ENCODE results near the gene PHC3.

The PHC3 gene

DNA sequence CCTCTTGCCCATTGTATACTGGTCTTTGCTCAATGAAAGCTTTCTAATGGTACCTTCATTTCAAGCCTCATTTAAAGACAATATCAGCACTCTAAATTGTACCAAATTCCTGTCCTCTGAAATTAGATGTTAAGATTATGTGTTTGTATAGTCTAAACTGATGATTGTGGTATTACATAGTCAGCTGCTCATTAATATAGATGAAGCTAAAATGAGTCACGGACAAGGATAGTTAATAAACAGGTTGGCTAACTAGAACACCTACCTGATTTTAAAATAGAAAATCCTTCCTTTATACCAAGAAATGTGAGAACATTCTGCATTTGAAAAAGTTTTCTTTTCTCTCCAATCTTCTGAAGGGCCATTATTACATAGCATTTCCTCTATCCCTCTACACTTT lies 43.6 kb upstream of the PHC3 start:
- TF ChIP-seq RAD21 (IDR thresholded peaks at IDR 0.05; ENCODE audit: low read depth) (no peak), EP300 (IDR thresholded peaks at IDR 0.05; ENCODE audit: borderline replicate concordance) (no peak), TAF1 (IDR thresholded peaks at IDR 0.05; ENCODE audit: low read depth) (no peak), ZBTB7A (IDR thresholded peaks at IDR 0.05; ENCODE audit: low read depth) (no peak), CEBPB (IDR thresholded peaks at IDR 0.05) (no peak), EGR1 (IDR thresholded peaks at IDR 0.05) (no peak), YY1 (IDR thresholded peaks at IDR 0.05; ENCODE audit: low read depth) (no peak), FOXM1 (IDR thresholded peaks at IDR 0.05; ENCODE audit: borderline replicate concordance, low read depth) (no peak), TEAD4 (IDR thresholded peaks at IDR 0.05) (no peak), NFIC (IDR thresholded peaks at IDR 0.05) (no peak), TCF12 (IDR thresholded peaks at IDR 0.05; ENCODE audit: low read depth) (no peak)
- TF ChIP-seq, protein P1, sequence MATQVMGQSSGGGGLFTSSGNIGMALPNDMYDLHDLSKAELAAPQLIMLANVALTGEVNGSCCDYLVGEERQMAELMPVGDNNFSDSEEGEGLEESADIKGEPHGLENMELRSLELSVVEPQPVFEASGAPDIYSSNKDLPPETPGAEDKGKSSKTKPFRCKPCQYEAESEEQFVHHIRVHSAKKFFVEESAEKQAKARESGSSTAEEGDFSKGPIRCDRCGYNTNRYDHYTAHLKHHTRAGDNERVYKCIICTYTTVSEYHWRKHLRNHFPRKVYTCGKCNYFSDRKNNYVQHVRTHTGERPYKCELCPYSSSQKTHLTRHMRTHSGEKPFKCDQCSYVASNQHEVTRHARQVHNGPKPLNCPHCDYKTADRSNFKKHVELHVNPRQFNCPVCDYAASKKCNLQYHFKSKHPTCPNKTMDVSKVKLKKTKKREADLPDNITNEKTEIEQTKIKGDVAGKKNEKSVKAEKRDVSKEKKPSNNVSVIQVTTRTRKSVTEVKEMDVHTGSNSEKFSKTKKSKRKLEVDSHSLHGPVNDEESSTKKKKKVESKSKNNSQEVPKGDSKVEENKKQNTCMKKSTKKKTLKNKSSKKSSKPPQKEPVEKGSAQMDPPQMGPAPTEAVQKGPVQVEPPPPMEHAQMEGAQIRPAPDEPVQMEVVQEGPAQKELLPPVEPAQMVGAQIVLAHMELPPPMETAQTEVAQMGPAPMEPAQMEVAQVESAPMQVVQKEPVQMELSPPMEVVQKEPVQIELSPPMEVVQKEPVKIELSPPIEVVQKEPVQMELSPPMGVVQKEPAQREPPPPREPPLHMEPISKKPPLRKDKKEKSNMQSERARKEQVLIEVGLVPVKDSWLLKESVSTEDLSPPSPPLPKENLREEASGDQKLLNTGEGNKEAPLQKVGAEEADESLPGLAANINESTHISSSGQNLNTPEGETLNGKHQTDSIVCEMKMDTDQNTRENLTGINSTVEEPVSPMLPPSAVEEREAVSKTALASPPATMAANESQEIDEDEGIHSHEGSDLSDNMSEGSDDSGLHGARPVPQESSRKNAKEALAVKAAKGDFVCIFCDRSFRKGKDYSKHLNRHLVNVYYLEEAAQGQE (IDR thresholded peaks at IDR 0.05; ENCODE audit: low read depth): no peak

DNA sequence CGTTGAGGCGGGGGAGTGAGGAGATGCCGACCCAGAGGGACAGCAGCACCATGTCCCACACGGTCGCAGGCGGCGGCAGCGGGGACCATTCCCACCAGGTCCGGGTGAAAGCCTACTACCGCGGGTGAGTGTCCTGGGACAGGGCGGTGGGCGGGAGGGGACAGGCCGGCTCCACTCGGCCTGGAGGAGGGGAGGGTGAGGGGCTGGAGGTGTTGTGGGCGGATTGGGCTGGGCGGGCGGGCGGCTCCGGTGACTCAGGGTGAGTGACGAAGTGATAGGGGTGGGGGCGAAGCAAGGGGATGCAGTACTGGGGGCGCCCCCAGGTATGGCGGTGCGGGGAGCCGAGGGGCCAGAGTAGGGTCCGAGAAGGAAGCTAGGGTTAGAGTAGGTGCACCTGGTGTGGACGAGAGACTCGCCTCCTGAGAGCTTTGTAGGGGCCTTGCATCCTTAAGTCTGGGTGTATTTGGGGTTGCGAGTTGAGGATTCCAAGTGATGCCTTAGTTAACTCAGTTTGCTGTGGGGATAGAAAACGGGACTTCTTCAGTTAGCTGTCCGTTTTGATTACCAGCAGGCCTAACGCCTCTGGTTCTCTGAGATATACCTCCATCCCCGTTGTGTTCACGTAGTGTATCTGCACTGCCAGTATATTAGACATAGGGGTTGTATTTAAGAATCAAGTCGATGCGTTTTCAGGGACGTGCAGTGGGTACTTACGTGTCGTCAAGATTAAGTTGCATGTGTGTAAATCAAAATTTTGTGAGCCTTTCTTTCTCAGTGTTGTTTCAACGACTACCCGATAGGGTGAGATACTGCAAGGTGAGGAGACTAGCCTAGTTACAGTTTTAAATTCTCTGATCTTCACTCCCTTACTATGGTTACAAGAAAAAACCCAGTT lies 41.4 kb upstream of the PHC3 start:
- TF ChIP-seq EGR1 (IDR thresholded peaks at IDR 0.05) (no peak), TEAD4 (IDR thresholded peaks at IDR 0.05) (no peak), CREB1 (IDR thresholded peaks at IDR 0.05; ENCODE audit: low read depth) (no peak), FOXM1 (IDR thresholded peaks at IDR 0.05; ENCODE audit: borderline replicate concordance, low read depth) (no peak), YY1 (IDR thresholded peaks at IDR 0.05; ENCODE audit: low read depth) (no peak), CEBPB (IDR thresholded peaks at IDR 0.05) (no peak), EP300 (IDR thresholded peaks at IDR 0.05; ENCODE audit: borderline replicate concordance) (no peak), ZBTB7A (IDR thresholded peaks at IDR 0.05; ENCODE audit: low read depth) (peak; percentile 94), NFIC (IDR thresholded peaks at IDR 0.05) (no peak), TAF1 (IDR thresholded peaks at IDR 0.05; ENCODE audit: low read depth) (no peak)
- TF ChIP-seq, protein P2, sequence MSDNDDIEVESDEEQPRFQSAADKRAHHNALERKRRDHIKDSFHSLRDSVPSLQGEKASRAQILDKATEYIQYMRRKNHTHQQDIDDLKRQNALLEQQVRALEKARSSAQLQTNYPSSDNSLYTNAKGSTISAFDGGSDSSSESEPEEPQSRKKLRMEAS (IDR thresholded peaks at IDR 0.05): no peak; the same call in 1 of the 2 replicates
- TF ChIP-seq, protein P3, sequence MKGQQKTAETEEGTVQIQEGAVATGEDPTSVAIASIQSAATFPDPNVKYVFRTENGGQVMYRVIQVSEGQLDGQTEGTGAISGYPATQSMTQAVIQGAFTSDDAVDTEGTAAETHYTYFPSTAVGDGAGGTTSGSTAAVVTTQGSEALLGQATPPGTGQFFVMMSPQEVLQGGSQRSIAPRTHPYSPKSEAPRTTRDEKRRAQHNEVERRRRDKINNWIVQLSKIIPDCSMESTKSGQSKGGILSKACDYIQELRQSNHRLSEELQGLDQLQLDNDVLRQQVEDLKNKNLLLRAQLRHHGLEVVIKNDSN (IDR thresholded peaks at IDR 0.05): no peak
- TF ChIP-seq, protein P1 (IDR thresholded peaks at IDR 0.05; ENCODE audit: low read depth): 0 out of 2 replicates have a peak, but pooled peaks have one; percentile 6

DNA sequence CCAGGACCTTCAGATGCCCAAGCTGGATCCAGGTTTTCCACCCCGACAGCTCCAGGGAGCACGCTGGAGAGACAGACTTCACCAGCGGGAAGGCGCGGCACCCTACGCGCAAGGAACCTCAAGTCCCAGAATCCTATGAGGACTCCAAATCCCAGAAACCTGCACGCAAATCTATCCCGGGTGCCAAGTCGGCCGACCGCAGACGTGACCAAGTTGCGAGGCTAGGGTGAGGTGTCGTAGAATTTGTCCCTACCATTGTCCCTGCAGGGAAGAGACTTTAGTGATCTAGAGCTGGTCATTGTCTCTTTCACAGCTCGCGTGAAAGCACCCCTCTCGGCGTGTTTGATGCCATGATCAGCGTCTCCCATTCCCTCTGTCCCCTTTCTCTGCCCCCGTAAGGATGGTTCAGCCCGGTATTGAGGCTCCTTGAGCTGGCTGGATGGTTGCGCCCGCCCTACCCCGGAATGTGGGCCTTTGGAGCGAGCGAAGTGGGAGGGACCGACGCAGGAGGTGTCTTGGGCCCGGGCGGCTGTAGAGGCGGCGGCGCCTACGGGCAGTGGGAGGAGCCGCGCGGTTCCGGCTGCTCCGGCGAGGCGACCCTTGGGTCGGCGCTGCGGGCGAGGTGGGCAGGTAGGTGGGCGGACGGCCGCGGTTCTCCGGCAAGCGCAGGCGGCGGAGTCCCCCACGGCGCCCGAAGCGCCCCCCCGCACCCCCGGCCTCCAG lies 40.6 kb upstream of the PHC3 start, which contains the start of gene PRKCI:
Gene PRKCI, plus strand, starts transcription at position 501 of the 723 bp plus-strand sequence. CDS start 246 bp downstream, outside the sequence.
- TF ChIP-seq NFIC (IDR thresholded peaks at IDR 0.05): peak; percentile 98
- peak; percentile 71 for TF ChIP-seq TCF12 (IDR thresholded peaks at IDR 0.05; ENCODE audit: low read depth)
- peak; percentile 74; the same call in 1 of the 2 replicates for TF ChIP-seq EP300 (IDR thresholded peaks at IDR 0.05; ENCODE audit: borderline replicate concordance)
- TF ChIP-seq FOXM1 (IDR thresholded peaks at IDR 0.05; ENCODE audit: borderline replicate concordance, low read depth): no peak; the same call in 1 of the 2 replicates
- peak; percentile 89 for TF ChIP-seq TAF1 (IDR thresholded peaks at IDR 0.05; ENCODE audit: low read depth)
- peak; percentile 69 for TF ChIP-seq EGR1 (IDR thresholded peaks at IDR 0.05)
- peak; percentile 93 for TF ChIP-seq TEAD4 (IDR thresholded peaks at IDR 0.05)
- TF ChIP-seq, protein P2 (IDR thresholded peaks at IDR 0.05): peak; percentile 87
- TF ChIP-seq CREB1 (IDR thresholded peaks at IDR 0.05; ENCODE audit: low read depth): peak; percentile 51; the same call in 1 of the 2 replicates
- TF ChIP-seq, protein P3 (IDR thresholded peaks at IDR 0.05): no peak; the same call in 1 of the 2 replicates
- peak; percentile 70; the same call in 1 of the 2 replicates for TF ChIP-seq YY1 (IDR thresholded peaks at IDR 0.05; ENCODE audit: low read depth)

DNA sequence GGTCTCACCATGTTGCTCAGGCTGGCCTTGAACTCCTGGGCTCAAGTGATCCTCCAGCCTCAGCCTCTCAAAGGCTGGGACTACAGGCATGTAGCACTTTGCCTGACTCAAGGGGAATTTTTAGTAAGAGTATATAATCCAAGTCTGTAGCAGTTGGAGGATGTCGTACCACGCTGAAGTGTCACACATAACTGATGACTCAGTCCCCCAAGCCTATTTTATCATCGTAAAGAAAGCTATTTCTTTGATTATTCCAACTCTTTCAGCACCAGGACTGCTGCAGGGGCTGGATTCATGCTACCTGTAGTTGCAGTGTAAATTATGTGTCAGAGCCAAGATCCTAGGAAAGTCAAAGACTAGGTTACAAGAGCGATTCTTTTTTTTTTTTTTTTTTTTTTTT lies 39.3 kb upstream of the PHC3 start:
- no peak for TF ChIP-seq TAF1 (IDR thresholded peaks at IDR 0.05; ENCODE audit: low read depth)
- no peak for TF ChIP-seq EGR1 (IDR thresholded peaks at IDR 0.05)
- no peak for TF ChIP-seq ZBTB7A (IDR thresholded peaks at IDR 0.05; ENCODE audit: low read depth)

DNA sequence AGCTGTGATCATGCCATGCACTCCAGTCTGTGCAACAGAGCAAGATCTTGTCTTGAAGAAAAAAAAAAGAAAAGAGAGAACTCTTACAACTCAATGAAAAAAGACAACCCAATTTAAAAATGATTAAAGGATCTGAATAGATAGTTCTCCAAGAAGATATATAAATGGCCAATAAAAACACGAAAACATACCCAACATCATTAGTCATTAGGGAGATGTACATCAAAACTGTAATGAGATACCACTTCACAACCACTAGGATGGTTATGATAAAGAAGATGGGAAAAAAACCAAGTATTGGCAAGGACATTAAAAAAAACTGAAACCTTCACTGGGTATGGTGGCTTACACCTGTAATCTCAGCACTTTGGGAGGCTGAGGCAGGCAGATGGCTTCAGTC lies 38.3 kb upstream of the PHC3 start:
- TF ChIP-seq YY1 (IDR thresholded peaks at IDR 0.05; ENCODE audit: low read depth): no peak
- TF ChIP-seq, protein P3 (IDR thresholded peaks at IDR 0.05): no peak
- no peak for TF ChIP-seq CREB1 (IDR thresholded peaks at IDR 0.05; ENCODE audit: low read depth)
- TF ChIP-seq, protein P2 (IDR thresholded peaks at IDR 0.05): no peak
- TF ChIP-seq TEAD4 (IDR thresholded peaks at IDR 0.05): no peak
- no peak for TF ChIP-seq NFIC (IDR thresholded peaks at IDR 0.05)
- TF ChIP-seq EGR1 (IDR thresholded peaks at IDR 0.05): no peak
- TF ChIP-seq, protein P1 (IDR thresholded peaks at IDR 0.05; ENCODE audit: low read depth): no peak

All from Ishikawa (cell line).